ENCODE data around the gene ICE2. TPM values are rescaled to one million over a fixed set of nuclear protein-coding genes. Genes with fewer than 3 reads are reported as not detected.

The ICE2 gene
- total RNA-seq, 1 donor from 2014 or later: 32.1 TPM

GRCh38 chr15:60518511-60518910, 39.6 kb upstream of the ICE2 start:
- H3K4me3 Mint-ChIP-seq (ENCODE audit: unreplicated experiment): no peak overlapping the region
- peaks cover 20% of the 10 kb centered on the region for H3K4me1 Mint-ChIP-seq (ENCODE audit: low read depth)
- no peak for TF ChIP-seq CTCF (IDR thresholded peaks at IDR 0.05)
- H3K9me3 Mint-ChIP-seq (ENCODE audit: low read depth): no peaks in the 10 kb centered on the region
- no peak overlapping the region for H3K27ac Mint-ChIP-seq (ENCODE audit: unreplicated experiment)
- H3K36me3 Mint-ChIP-seq (ENCODE audit: low read depth): peaks cover 3% of the 10 kb centered on the region
- H3K27me3 Mint-ChIP-seq (ENCODE audit: low read depth): no peaks in the 10 kb centered on the region
- no peak for DNase-seq (ENCODE audit: low spot score)

GRCh38 chr15:60514261-60514881, 35.4 kb upstream of the ICE2 start:
- Mint-ChIP-seq H3K36me3 (ENCODE audit: low read depth) (peaks cover 13% of the 10 kb centered on the region), H3K27ac (ENCODE audit: unreplicated experiment) (no peak overlapping the region), H3K4me3 (ENCODE audit: unreplicated experiment) (no peak overlapping the region), H3K4me1 (ENCODE audit: low read depth) (peaks cover 2% of the 10 kb centered on the region), H3K27me3 (ENCODE audit: low read depth) (no peaks in the 10 kb centered on the region), H3K9me3 (ENCODE audit: low read depth) (no peaks in the 10 kb centered on the region)
- no peak for TF ChIP-seq CTCF (IDR thresholded peaks at IDR 0.05)
- no peak for DNase-seq (ENCODE audit: low spot score)

- H3K36me3 Mint-ChIP-seq (ENCODE audit: low read depth): peaks cover 13% of the 10 kb centered on the region
- no peak overlapping the region for H3K27ac Mint-ChIP-seq (ENCODE audit: unreplicated experiment)
- H3K4me1 Mint-ChIP-seq (ENCODE audit: low read depth): peaks cover 3% of the 10 kb centered on the region
- DNase-seq (ENCODE audit: low spot score): no peak
- no peaks in the 10 kb centered on the region for H3K27me3 Mint-ChIP-seq (ENCODE audit: low read depth)
- no peaks in the 10 kb centered on the region for H3K9me3 Mint-ChIP-seq (ENCODE audit: low read depth)
- no peak overlapping the region for H3K4me3 Mint-ChIP-seq (ENCODE audit: unreplicated experiment)
- no peak for TF ChIP-seq CTCF (IDR thresholded peaks at IDR 0.05)
These were observed 34.7 kb upstream of the ICE2 start for GRCh38 chr15:60513676-60514075.

- no peak for TF ChIP-seq CTCF (IDR thresholded peaks at IDR 0.05)
- H3K4me1 Mint-ChIP-seq (ENCODE audit: low read depth): peaks cover 6% of the 10 kb centered on the region
- H3K27ac Mint-ChIP-seq (ENCODE audit: unreplicated experiment): no peak overlapping the region
- no peaks in the 10 kb centered on the region for H3K27me3 Mint-ChIP-seq (ENCODE audit: low read depth)
- DNase-seq (ENCODE audit: low spot score): no peak
- no peaks in the 10 kb centered on the region for H3K9me3 Mint-ChIP-seq (ENCODE audit: low read depth)
- peaks cover 13% of the 10 kb centered on the region for H3K36me3 Mint-ChIP-seq (ENCODE audit: low read depth)
- no peak overlapping the region for H3K4me3 Mint-ChIP-seq (ENCODE audit: unreplicated experiment)
These were observed 34.0 kb upstream of the ICE2 start for GRCh38 chr15:60512937-60513336.

- Mint-ChIP-seq H3K36me3 (ENCODE audit: low read depth) (peaks cover 13% of the 10 kb centered on the region), H3K27me3 (ENCODE audit: low read depth) (no peaks in the 10 kb centered on the region)
These were observed 32.5 kb upstream of the ICE2 start for GRCh38 chr15:60511351-60512031.

More at GRCh38 chr15:60511351-60512031, 32.5 kb upstream of the ICE2 start:
- Mint-ChIP-seq H3K4me3 (ENCODE audit: unreplicated experiment) (no peak overlapping the region), H3K27ac (ENCODE audit: unreplicated experiment) (no peak overlapping the region), H3K4me1 (ENCODE audit: low read depth) (peaks cover 10% of the 10 kb centered on the region), H3K9me3 (ENCODE audit: low read depth) (no peaks in the 10 kb centered on the region)
- TF ChIP-seq CTCF (IDR thresholded peaks at IDR 0.05): no peak
- DNase-seq (ENCODE audit: low spot score): peak; percentile 88

Data from chondrocyte (in vitro differentiated cells).